AG10803 (cell line): Measurements from ENCODE around the gene DDR2.
"Not testable (repeated sequence)": the region's sequence is repeated elsewhere in the genome, so short reads cannot be mapped to it uniquely, and the experiment has no call there.

ENCODE experiments used
- DNase-seq: peaks from one replicate; pipeline ENCODE4 v3.0.0; 2010; ENCODE audit warnings: low read depth
- H3K4me3 ChIP-seq: 2 replicates; pipeline ENCODE4 v1.5.1; 2011; ENCODE audit warnings: mild to moderate bottlenecking, low read length, control low read depth
- CTCF ChIP-seq: conservative IDR thresholded peaks from 2 replicates; pipeline ENCODE4 v1.5.1; 2011; ENCODE audit warnings: mild to moderate bottlenecking, low read length, control low read depth, inconsistent platforms

DDR2 gene

GRCh38 chr1:162765788-162766187 lies 133.5 kb downstream of the DDR2 start:
- TF ChIP-seq CTCF = no peak
- no peak overlapping the region for H3K4me3 ChIP-seq
- no peak for DNase-seq

GRCh38 chr1:162772571-162773154 lies 140.4 kb downstream of the DDR2 start:
- H3K4me3 ChIP-seq = no peak overlapping the region
- DNase-seq = peak; percentile 34
- TF ChIP-seq CTCF = no peak

GRCh38 chr1:162774007-162774406 lies 141.7 kb downstream of the DDR2 start:
- DNase-seq = no peak
- no peak overlapping the region for H3K4me3 ChIP-seq
- TF ChIP-seq CTCF = no peak

GRCh38 chr1:162779043-162779442 lies 146.8 kb downstream of the DDR2 start:
- no peak for DNase-seq
- TF ChIP-seq CTCF = no peak
- H3K4me3 ChIP-seq = no peak overlapping the region

GRCh38 chr1:162782671-162783070 lies 150.4 kb downstream of the DDR2 start:
- TF ChIP-seq CTCF = no peak
- no peak overlapping the region for H3K4me3 ChIP-seq
- DNase-seq = no peak

- H3K4me3 ChIP-seq, DNase-seq: not testable (repeated sequence)
Measured at GRCh38 chr1:162784926-162785325, 152.7 kb downstream of the DDR2 start.

GRCh38 chr1:162788783-162789182 lies 156.5 kb downstream of the DDR2 start:
- not testable (repeated sequence) for DNase-seq, H3K4me3 ChIP-seq

- DNase-seq = peak; percentile 32
- H3K4me3 ChIP-seq = peak within 1 kb of the TSS; percentile 65
Measured at GRCh38 chr1:162790303-162790984, 158.2 kb downstream of the DDR2 start, which contains the start of gene HSD17B7. Gene HSD17B7 (plus strand): TSS chr1:162790702. CDS start chr1:162790801, 99 bp downstream.

- not testable (repeated sequence) for DNase-seq
- H3K4me3 ChIP-seq = peak overlapping the region; percentile 57
Measured at GRCh38 chr1:162790985-162791357, 158.7 kb downstream of the DDR2 start.

- not testable (repeated sequence) for H3K4me3 ChIP-seq, DNase-seq
Measured at GRCh38 chr1:162794284-162794683, 162.0 kb downstream of the DDR2 start.

GRCh38 chr1:162796617-162797279 lies 164.5 kb downstream of the DDR2 start:
- not testable (repeated sequence) for DNase-seq, H3K4me3 ChIP-seq
